GM21423 (cell line): Measurements from ENCODE around the gene ERFL.
A peak's percentile ranks its signal among the peaks of the same experiment; 100 is the strongest.
"Not testable (repeated sequence)": the region's sequence is repeated elsewhere in the genome, so short reads cannot be mapped to it uniquely, and the experiment has no call there.

Experiments used
- ATAC-seq: cut with Tn5 transposase; IDR thresholded peaks from one replicate; pipeline ENCODE4 v1.9.1; 2021; ENCODE audit warnings: mild to moderate bottlenecking, moderate library complexity; ENCODE audit not compliant: unreplicated experiment

ERFL gene

GRCh38 chr19:41879670-41880328 lies 48.5 kb downstream of the ERFL start:
- ATAC-seq, result no peak

GRCh38 chr19:41879080-41879479 lies 49.2 kb downstream of the ERFL start:
- ATAC-seq, result no peak

- no peak for ATAC-seq
Measured at GRCh38 chr19:41877916-41878905, 50.0 kb downstream of the ERFL start.

- peak; percentile 66 for ATAC-seq
Measured at GRCh38 chr19:41876847-41877832, 51.1 kb downstream of the ERFL start, which contains the start of gene CD79A. TSS of gene CD79A (plus strand) at chr19:41877279. CDS start at chr19:41877305, 26 bp downstream.

- ATAC-seq, result not testable (repeated sequence)
Measured at GRCh38 chr19:41875973-41876372, 52.3 kb downstream of the ERFL start.

- ATAC-seq, result no peak
Measured at GRCh38 chr19:41872775-41873647, 55.2 kb downstream of the ERFL start.

- no peak for ATAC-seq
Measured at GRCh38 chr19:41872384-41872774, 55.9 kb downstream of the ERFL start.

GRCh38 chr19:41871573-41872383 lies 56.5 kb downstream of the ERFL start:
- peak; percentile 48 for ATAC-seq

- ATAC-seq, result no peak
Measured at GRCh38 chr19:41870401-41870873, 57.8 kb downstream of the ERFL start.

GRCh38 chr19:41869374-41869955 lies 58.8 kb downstream of the ERFL start:
- no peak for ATAC-seq

- no peak for ATAC-seq
Measured at GRCh38 chr19:41868989-41869300, 59.3 kb downstream of the ERFL start.

- ATAC-seq, result no peak
Measured at GRCh38 chr19:41868120-41868988, 59.9 kb downstream of the ERFL start.

GRCh38 chr19:41866284-41866683 lies 62.0 kb downstream of the ERFL start:
- no peak for ATAC-seq

- no peak for ATAC-seq
Measured at GRCh38 chr19:41864374-41864773, 63.9 kb downstream of the ERFL start.

GRCh38 chr19:41863209-41863931 lies 64.9 kb downstream of the ERFL start:
- no peak for ATAC-seq

GRCh38 chr19:41862445-41862986 lies 65.7 kb downstream of the ERFL start:
- no peak for ATAC-seq

- no peak for ATAC-seq
Measured at GRCh38 chr19:41861846-41862245, 66.4 kb downstream of the ERFL start.
